ENCODE results near the gene RPS6KB2. TPM values are rescaled to one million over a fixed set of nuclear protein-coding genes. Genes with fewer than 3 reads are reported as not detected.

RPS6KB2 gene
- total RNA-seq, 1 experiment from 2014 or later = 54.1 TPM

DNA sequence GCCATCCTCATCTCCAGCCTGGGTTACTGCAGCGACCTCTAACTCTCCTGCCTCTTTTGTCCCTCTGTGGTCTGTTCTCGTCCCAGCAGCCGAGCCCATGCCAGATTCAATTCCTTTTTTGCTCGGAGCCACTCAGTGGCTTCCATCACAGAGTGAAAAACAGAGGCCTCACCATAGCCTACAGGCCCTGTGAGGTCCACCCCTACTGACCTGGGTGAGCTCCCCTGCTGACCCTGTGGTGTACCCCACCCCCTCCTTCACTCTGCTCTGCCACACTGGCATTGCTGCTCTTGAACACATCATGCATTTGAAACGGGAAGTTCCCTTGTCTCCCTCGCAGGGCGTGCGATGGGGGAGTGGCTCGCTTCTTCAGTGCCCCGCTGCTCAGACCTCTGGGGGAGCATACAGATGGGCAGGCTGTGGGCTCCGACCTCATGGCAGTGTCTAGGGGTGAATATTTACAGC is 56.6 kb downstream of the RPS6KB2 start (continued):
- TF ChIP-seq ZBTB33 (IDR thresholded peaks at IDR 0.05; ENCODE audit: extremely low read depth, insufficient replicate concordance, low read length) = no peak
- no peak for TF ChIP-seq RAD21 (IDR thresholded peaks at IDR 0.05; ENCODE audit: low read depth)
- no peak for TF ChIP-seq POLR2A (IDR thresholded peaks at IDR 0.05; ENCODE audit: borderline replicate concordance, extremely low read depth, insufficient read depth, insufficient read length)
- no peak for TF ChIP-seq ZNF274 (IDR thresholded peaks at IDR 0.05; ENCODE audit: low read depth, low read length)
- TF ChIP-seq ELF1 (IDR thresholded peaks at IDR 0.05; ENCODE audit: borderline replicate concordance, low read depth) = no peak
- no peak for TF ChIP-seq EGR1 (IDR thresholded peaks at IDR 0.05; ENCODE audit: low read depth)
- TF ChIP-seq, protein P1, sequence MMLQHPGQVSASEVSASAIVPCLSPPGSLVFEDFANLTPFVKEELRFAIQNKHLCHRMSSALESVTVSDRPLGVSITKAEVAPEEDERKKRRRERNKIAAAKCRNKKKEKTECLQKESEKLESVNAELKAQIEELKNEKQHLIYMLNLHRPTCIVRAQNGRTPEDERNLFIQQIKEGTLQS (IDR thresholded peaks at IDR 0.05) = no peak
- TF ChIP-seq FOSL1 (IDR thresholded peaks at IDR 0.05; ENCODE audit: low read depth) = no peak
- TF ChIP-seq SRF (IDR thresholded peaks at IDR 0.05; ENCODE audit: low read depth) = no peak
- TF ChIP-seq, protein P2, sequence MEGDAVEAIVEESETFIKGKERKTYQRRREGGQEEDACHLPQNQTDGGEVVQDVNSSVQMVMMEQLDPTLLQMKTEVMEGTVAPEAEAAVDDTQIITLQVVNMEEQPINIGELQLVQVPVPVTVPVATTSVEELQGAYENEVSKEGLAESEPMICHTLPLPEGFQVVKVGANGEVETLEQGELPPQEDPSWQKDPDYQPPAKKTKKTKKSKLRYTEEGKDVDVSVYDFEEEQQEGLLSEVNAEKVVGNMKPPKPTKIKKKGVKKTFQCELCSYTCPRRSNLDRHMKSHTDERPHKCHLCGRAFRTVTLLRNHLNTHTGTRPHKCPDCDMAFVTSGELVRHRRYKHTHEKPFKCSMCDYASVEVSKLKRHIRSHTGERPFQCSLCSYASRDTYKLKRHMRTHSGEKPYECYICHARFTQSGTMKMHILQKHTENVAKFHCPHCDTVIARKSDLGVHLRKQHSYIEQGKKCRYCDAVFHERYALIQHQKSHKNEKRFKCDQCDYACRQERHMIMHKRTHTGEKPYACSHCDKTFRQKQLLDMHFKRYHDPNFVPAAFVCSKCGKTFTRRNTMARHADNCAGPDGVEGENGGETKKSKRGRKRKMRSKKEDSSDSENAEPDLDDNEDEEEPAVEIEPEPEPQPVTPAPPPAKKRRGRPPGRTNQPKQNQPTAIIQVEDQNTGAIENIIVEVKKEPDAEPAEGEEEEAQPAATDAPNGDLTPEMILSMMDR (IDR thresholded peaks at IDR 0.05 in 2 of 3, conservative IDR thresholded peaks at IDR 0.05 in 1 of 3; ENCODE audit: borderline replicate concordance in 1 of 3, insufficient read depth in 1 of 3, low read depth in 2 of 3, low read length in 2 of 3) = no peak
- TF ChIP-seq POLR2AphosphoS5 (IDR thresholded peaks at IDR 0.05; ENCODE audit: low read depth, low read length) = no peak

Other genes starting within 250 kb of the RPS6KB2 start
- gene GRK2, start 162.0 kb upstream of the RPS6KB2 start, total RNA-seq (2021; ENCODE audit: unreplicated experiment) = 83.0 TPM
- 61.1 TPM for gene ANKRD13D, start 139.2 kb upstream of the RPS6KB2 start, total RNA-seq (2021; ENCODE audit: unreplicated experiment)
- 57.8 TPM for gene SSH3, start 125.0 kb upstream of the RPS6KB2 start, total RNA-seq (2021; ENCODE audit: unreplicated experiment)
- gene POLD4, start 74.9 kb upstream of the RPS6KB2 start, total RNA-seq (2021; ENCODE audit: unreplicated experiment) = 44.2 TPM
- 12.2 TPM for gene CLCF1, start 54.9 kb upstream of the RPS6KB2 start, total RNA-seq (2021; ENCODE audit: unreplicated experiment)
- gene RAD9A, start 36.5 kb upstream of the RPS6KB2 start, total RNA-seq (2021; ENCODE audit: unreplicated experiment) = 49.8 TPM
- 238 TPM for gene PPP1CA, start 26.6 kb upstream of the RPS6KB2 start, total RNA-seq (2021; ENCODE audit: unreplicated experiment)
- gene TBC1D10C, start 24.4 kb upstream of the RPS6KB2 start, total RNA-seq (2021; ENCODE audit: unreplicated experiment) = 0.39 TPM
- gene CARNS1, start 12.8 kb upstream of the RPS6KB2 start, total RNA-seq (2021; ENCODE audit: unreplicated experiment) = 1.0 TPM
- gene PTPRCAP, start 9.2 kb downstream of the RPS6KB2 start, total RNA-seq (2021; ENCODE audit: unreplicated experiment) = 1.4 TPM
- gene CORO1B, start 15.0 kb downstream of the RPS6KB2 start, total RNA-seq (2021; ENCODE audit: unreplicated experiment) = 94.5 TPM
- gene GPR152, start 24.2 kb downstream of the RPS6KB2 start, total RNA-seq (2021; ENCODE audit: unreplicated experiment) = not detected
- gene CABP4, start 26.9 kb downstream of the RPS6KB2 start, total RNA-seq (2021; ENCODE audit: unreplicated experiment) = not detected
- gene TMEM134, start 40.8 kb downstream of the RPS6KB2 start, total RNA-seq (2021; ENCODE audit: unreplicated experiment) = 44.2 TPM
- gene AIP, start 54.5 kb downstream of the RPS6KB2 start, total RNA-seq (2021; ENCODE audit: unreplicated experiment) = 61.0 TPM
- gene PITPNM1, start 76.9 kb downstream of the RPS6KB2 start, total RNA-seq (2021; ENCODE audit: unreplicated experiment) = 79.5 TPM
- gene CDK2AP2, start 79.7 kb downstream of the RPS6KB2 start, total RNA-seq (2021; ENCODE audit: unreplicated experiment) = 53.6 TPM
- not detected for gene CABP2, start 95.0 kb downstream of the RPS6KB2 start, total RNA-seq (2021; ENCODE audit: unreplicated experiment)
- gene GSTP1, start 155.3 kb downstream of the RPS6KB2 start, total RNA-seq (2021; ENCODE audit: unreplicated experiment) = 893 TPM
- 242 TPM for gene NDUFV1, start 178.4 kb downstream of the RPS6KB2 start, total RNA-seq (2021; ENCODE audit: unreplicated experiment)
- gene NUDT8, start 201.4 kb downstream of the RPS6KB2 start, total RNA-seq (2021; ENCODE audit: unreplicated experiment) = 18.7 TPM
- gene TBX10, start 211.3 kb downstream of the RPS6KB2 start, total RNA-seq (2021; ENCODE audit: unreplicated experiment) = not detected
- gene ACY3, start 222.2 kb downstream of the RPS6KB2 start, total RNA-seq (2021; ENCODE audit: unreplicated experiment) = 0.30 TPM
- gene ALDH3B2, start 246.1 kb downstream of the RPS6KB2 start, total RNA-seq (2021; ENCODE audit: unreplicated experiment) = not detected